ENCODE data around the gene KBTBD13. TPM values are rescaled to one million over a fixed set of nuclear protein-coding genes. Genes with fewer than 3 reads are reported as not detected.

Gene KBTBD13
- total RNA-seq, 3 donors from 2014 or later (not counting 1 experiment from before 2014, with no cell fraction given) = not detected

- peak; percentile 17 for TF ChIP-seq CTCF (IDR thresholded peaks at IDR 0.05)
- Mint-ChIP-seq H3K27ac (no peak overlapping the region), H3K9me3 (no peaks in the 10 kb centered on the region), H3K36me3 (no peaks in the 10 kb centered on the region), H3K27me3 (ENCODE audit: low read depth in 2 of 2) (peaks cover 0 to 13% of the 10 kb centered on the region in 2 donors), H3K4me1 (peaks cover 8 to 17% of the 10 kb centered on the region in 2 donors), H3K4me3 (no peak overlapping the region)
- H3K4me1 ChIP-seq (ENCODE audit: control insufficient read depth, insufficient read depth, low read length) = peaks cover 18% of the 10 kb centered on the region
- ATAC-seq (peak; percentile 46 to 53 (median 48)), DNase-seq (peak; percentile 36 to 67)
- intact Hi-C loops (cut with micrococcal nuclease) = loop anchor here (1.0 kb wide), 1 partner anchor 352 kb away; no protein-coding TSS in a partner anchor
- peaks cover 4% of the 10 kb centered on the region for H3K27me3 ChIP-seq (ENCODE audit: control insufficient read depth, insufficient read depth, low read length)
- H3K4me3 ChIP-seq (ENCODE audit: low read length) = no peak overlapping the region
- WGBS (ENCODE audit: insufficient coverage) = 25% methylated on average over 12 of the region's 13 CpGs
- H3K36me3 ChIP-seq (ENCODE audit: control insufficient read depth, insufficient read depth, low read length) = no peaks in the 10 kb centered on the region
- no peak overlapping the region for H3K27ac ChIP-seq (ENCODE audit: low read length)
- no peaks in the 10 kb centered on the region for H3K9me3 ChIP-seq (ENCODE audit: control insufficient read depth, insufficient read depth, low read length)
Observed at GRCh38 chr15:65032801-65033537, 43.6 kb upstream of the KBTBD13 start.

GRCh38 chr15:65033659-65034269 is 42.8 kb upstream of the KBTBD13 start:
- intact Hi-C loops (cut with micrococcal nuclease) = loop anchor here (1.0 kb wide), 1 partner anchor 352 kb away; no protein-coding TSS in a partner anchor
- H3K4me3 ChIP-seq (ENCODE audit: low read length) = no peak overlapping the region
- H3K27me3 Mint-ChIP-seq (ENCODE audit: low read depth in 2 of 2) = peaks cover 0 to 13% of the 10 kb centered on the region in 2 donors
- no peak overlapping the region for H3K27ac ChIP-seq (ENCODE audit: low read length)
- DNase-seq (peak in 1 of 2 donors; percentile 66), ATAC-seq (no peak)
- TF ChIP-seq CTCF (IDR thresholded peaks at IDR 0.05) = no peak
- peaks cover 12% of the 10 kb centered on the region for H3K4me1 ChIP-seq (ENCODE audit: control insufficient read depth, insufficient read depth, low read length)
- H3K27me3 ChIP-seq (ENCODE audit: control insufficient read depth, insufficient read depth, low read length) = peaks cover 4% of the 10 kb centered on the region
- no peaks in the 10 kb centered on the region for H3K36me3 ChIP-seq (ENCODE audit: control insufficient read depth, insufficient read depth, low read length)
- H3K4me1 Mint-ChIP-seq = peaks cover under 1 to 9% of the 10 kb centered on the region in 2 donors
- H3K9me3 ChIP-seq (ENCODE audit: control insufficient read depth, insufficient read depth, low read length) = no peaks in the 10 kb centered on the region
- H3K9me3 Mint-ChIP-seq = no peaks in the 10 kb centered on the region
- no peak overlapping the region for H3K4me3 Mint-ChIP-seq
- 23% methylated on average over 4 of the region's 4 CpGs for whole genome bisulfite sequencing (ENCODE audit: insufficient coverage)
- no peak overlapping the region for H3K27ac Mint-ChIP-seq
- no peaks in the 10 kb centered on the region for H3K36me3 Mint-ChIP-seq

DNA sequence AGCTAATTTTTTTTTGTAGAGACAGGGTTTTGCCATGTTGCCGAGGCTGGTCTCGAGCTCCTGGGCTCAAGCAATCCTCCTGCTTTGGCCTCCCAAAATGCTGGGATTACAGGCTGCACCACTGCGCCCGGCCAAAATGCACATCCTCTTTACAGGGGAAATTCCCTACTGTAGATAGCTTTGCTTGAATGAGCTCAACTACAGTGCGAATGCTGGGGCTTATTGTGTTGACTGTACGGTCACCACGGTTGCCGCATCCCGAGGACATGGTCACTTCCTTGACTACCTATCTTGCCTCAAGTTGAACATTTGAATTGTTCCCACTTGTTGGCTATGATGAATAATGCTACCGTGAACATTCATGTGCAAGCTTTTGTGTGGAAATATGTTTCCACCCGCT is 41.8 kb upstream of the KBTBD13 start:
- no peaks in the 10 kb centered on the region for H3K9me3 ChIP-seq (ENCODE audit: control insufficient read depth, insufficient read depth, low read length)
- H3K36me3 ChIP-seq (ENCODE audit: control insufficient read depth, insufficient read depth, low read length) = no peaks in the 10 kb centered on the region
- intact Hi-C loops (cut with micrococcal nuclease) = no loop called here
- TF ChIP-seq CTCF (IDR thresholded peaks at IDR 0.05) = no peak
- H3K36me3 Mint-ChIP-seq = no peaks in the 10 kb centered on the region
- H3K4me3 Mint-ChIP-seq = no peak overlapping the region
- ATAC-seq (no peak), DNase-seq (no peak)
- H3K27me3 ChIP-seq (ENCODE audit: control insufficient read depth, insufficient read depth, low read length) = peaks cover 4% of the 10 kb centered on the region
- no peak overlapping the region for H3K27ac Mint-ChIP-seq
- peaks cover 0 to 9% of the 10 kb centered on the region in 2 donors for H3K4me1 Mint-ChIP-seq
- peaks cover 9% of the 10 kb centered on the region for H3K4me1 ChIP-seq (ENCODE audit: control insufficient read depth, insufficient read depth, low read length)
- no peak overlapping the region for H3K4me3 ChIP-seq (ENCODE audit: low read length)
- no peaks in the 10 kb centered on the region for H3K9me3 Mint-ChIP-seq
- no peak overlapping the region for H3K27ac ChIP-seq (ENCODE audit: low read length)
- WGBS (ENCODE audit: insufficient coverage) = 85% methylated on average over 11 of the region's 11 CpGs
- peaks cover 0 to 13% of the 10 kb centered on the region in 2 donors for H3K27me3 Mint-ChIP-seq (ENCODE audit: low read depth in 2 of 2)

Measured in natural killer cell (primary cell).